ENCODE data around the gene TAPT1. TPM values are rescaled to one million over a fixed set of nuclear protein-coding genes. Genes with fewer than 3 reads are reported as not detected.

The TAPT1 gene
- total RNA-seq, 4 donors from 2014 or later, result 42.1 to 69.0 (median 53.5) TPM

DNA sequence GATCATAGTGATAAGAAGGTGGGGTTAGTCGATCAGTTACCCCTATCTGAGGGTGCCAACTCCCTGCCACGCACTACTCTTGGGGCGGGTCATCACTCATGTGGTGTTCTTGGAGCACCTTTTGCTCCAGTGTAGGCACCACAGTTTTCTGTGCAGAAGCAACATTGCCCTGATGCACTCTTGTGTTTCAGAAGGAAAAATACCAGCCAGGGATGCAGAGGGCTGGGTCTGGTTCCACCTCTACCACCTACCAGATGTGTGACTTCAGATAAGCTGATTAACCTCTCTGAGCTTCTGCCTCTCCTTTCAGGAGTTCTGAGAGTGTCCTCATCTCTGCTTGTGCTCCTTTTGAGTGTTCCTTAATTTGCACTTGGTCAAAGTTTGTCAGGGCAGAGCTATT, 112.5 kb downstream of the TAPT1 start:
- 91 to 97% methylated on average over 3 of the region's 3 CpGs for WGBS, 2 donors

GRCh38 chr4:16111533-16111932, 114.7 kb downstream of the TAPT1 start:
- Histone ChIP-seq H3K36me3 (no peaks in the 10 kb centered on the region), H3K27me3 (no peaks in the 10 kb centered on the region), H3K27ac (no peak overlapping the region), H3K4me1 (peaks cover 3 to 4% of the 10 kb centered on the region in 2 donors), H3K9me3 (no peaks in the 10 kb centered on the region), H3K4me3 (replicated peaks in 1 of 3) (no peak overlapping the region)
- TF ChIP-seq POLR2A (IDR thresholded peaks at IDR 0.05), result no peak
- TF ChIP-seq, protein P1, sequence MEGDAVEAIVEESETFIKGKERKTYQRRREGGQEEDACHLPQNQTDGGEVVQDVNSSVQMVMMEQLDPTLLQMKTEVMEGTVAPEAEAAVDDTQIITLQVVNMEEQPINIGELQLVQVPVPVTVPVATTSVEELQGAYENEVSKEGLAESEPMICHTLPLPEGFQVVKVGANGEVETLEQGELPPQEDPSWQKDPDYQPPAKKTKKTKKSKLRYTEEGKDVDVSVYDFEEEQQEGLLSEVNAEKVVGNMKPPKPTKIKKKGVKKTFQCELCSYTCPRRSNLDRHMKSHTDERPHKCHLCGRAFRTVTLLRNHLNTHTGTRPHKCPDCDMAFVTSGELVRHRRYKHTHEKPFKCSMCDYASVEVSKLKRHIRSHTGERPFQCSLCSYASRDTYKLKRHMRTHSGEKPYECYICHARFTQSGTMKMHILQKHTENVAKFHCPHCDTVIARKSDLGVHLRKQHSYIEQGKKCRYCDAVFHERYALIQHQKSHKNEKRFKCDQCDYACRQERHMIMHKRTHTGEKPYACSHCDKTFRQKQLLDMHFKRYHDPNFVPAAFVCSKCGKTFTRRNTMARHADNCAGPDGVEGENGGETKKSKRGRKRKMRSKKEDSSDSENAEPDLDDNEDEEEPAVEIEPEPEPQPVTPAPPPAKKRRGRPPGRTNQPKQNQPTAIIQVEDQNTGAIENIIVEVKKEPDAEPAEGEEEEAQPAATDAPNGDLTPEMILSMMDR (IDR thresholded peaks at IDR 0.05), result no peak
- no peak for DNase-seq
- intact Hi-C loops (cut with DNase I), result no loop called here
- WGBS, 2 donors, result 93 to 94% methylated on average over 5 of the region's 5 CpGs

More for the DNA sequence above, 112.5 kb downstream of the TAPT1 start:
- Histone ChIP-seq H3K27ac (no peak overlapping the region), H3K9me3 (no peaks in the 10 kb centered on the region), H3K36me3 (no peaks in the 10 kb centered on the region), H3K4me3 (replicated peaks in 1 of 3) (no peak overlapping the region), H3K27me3 (no peaks in the 10 kb centered on the region), H3K4me1 (peaks cover 5 to 19% of the 10 kb centered on the region in 2 donors)
- TF ChIP-seq, protein P1 (IDR thresholded peaks at IDR 0.05), result no peak
- intact Hi-C loops (cut with DNase I), result no loop called here
- DNase-seq, result no peak

GRCh38 chr4:16110661-16111290, 115.5 kb downstream of the TAPT1 start:
- TF ChIP-seq, protein P1 (IDR thresholded peaks at IDR 0.05), result no peak
- no peaks in the 10 kb centered on the region for H3K36me3 ChIP-seq
- no peaks in the 10 kb centered on the region for H3K27me3 ChIP-seq
- WGBS, 2 donors, result 88 to 93% methylated on average over 3 of the region's 3 CpGs
- H3K9me3 ChIP-seq, result no peaks in the 10 kb centered on the region
- no peak overlapping the region for H3K4me3 ChIP-seq (replicated peaks in 1 of 3)
- no peak for DNase-seq
- no peaks in the 10 kb centered on the region for H3K4me1 ChIP-seq
- intact Hi-C loops (cut with DNase I), result no loop called here
- no peak overlapping the region for H3K27ac ChIP-seq

Small RNA genes within 50 kb of the gene (small RNA-seq; reads per million reads assigned to genes)
- not detected for gene RPS21P4

Other genes starting within 250 kb of the TAPT1 start
- 1 to 10 TPM in 3 of 4 donors, under 1 TPM in 1; 0.67 to 9.9 (median 2.3) TPM for gene PROM1, start 142.4 kb downstream of the TAPT1 start, total RNA-seq